ENCODE data around the gene CMTM5.

DNA sequence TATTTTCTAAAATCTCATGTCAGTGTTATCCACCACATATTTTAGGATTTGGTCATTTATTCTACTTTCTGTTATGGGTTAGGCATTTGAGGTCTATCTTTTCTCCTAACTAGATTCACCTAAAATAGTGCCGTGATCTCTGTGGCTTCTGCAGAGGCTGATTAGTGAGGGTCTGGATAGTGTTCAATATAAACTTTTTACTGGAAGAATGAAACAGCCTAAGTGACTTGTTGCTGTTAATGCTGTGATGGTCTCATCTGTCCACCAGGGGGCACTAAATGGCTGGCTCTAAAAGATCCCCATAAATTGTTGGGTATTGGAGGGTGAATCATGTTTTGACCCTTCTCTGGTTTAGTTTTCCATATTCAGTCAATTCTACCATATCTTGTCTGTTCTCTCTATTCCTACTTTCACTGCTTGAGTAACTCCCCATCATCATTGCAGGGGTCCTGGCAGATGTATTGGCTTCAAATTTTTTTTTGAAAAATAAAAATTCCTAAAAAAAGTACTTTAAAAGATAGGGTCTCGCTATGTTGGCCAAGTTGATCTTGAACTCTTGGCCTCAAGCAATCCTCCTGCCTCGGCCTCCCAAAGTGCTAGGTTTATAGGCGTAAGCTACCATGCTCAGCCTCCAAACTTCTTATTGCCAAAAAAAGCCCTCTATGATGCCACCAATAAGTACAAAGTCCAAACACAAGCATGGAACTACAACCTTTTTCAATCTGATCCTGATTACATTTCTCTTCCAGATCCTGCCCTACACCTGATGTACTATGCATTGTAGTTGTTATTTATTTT lies 48.7 kb upstream of the CMTM5 start:
- no peak for TF ChIP-seq TAF1 (IDR thresholded peaks at IDR 0.05; ENCODE audit: borderline replicate concordance, insufficient read depth, low read length)
- TF ChIP-seq, protein P1, sequence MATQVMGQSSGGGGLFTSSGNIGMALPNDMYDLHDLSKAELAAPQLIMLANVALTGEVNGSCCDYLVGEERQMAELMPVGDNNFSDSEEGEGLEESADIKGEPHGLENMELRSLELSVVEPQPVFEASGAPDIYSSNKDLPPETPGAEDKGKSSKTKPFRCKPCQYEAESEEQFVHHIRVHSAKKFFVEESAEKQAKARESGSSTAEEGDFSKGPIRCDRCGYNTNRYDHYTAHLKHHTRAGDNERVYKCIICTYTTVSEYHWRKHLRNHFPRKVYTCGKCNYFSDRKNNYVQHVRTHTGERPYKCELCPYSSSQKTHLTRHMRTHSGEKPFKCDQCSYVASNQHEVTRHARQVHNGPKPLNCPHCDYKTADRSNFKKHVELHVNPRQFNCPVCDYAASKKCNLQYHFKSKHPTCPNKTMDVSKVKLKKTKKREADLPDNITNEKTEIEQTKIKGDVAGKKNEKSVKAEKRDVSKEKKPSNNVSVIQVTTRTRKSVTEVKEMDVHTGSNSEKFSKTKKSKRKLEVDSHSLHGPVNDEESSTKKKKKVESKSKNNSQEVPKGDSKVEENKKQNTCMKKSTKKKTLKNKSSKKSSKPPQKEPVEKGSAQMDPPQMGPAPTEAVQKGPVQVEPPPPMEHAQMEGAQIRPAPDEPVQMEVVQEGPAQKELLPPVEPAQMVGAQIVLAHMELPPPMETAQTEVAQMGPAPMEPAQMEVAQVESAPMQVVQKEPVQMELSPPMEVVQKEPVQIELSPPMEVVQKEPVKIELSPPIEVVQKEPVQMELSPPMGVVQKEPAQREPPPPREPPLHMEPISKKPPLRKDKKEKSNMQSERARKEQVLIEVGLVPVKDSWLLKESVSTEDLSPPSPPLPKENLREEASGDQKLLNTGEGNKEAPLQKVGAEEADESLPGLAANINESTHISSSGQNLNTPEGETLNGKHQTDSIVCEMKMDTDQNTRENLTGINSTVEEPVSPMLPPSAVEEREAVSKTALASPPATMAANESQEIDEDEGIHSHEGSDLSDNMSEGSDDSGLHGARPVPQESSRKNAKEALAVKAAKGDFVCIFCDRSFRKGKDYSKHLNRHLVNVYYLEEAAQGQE (IDR thresholded peaks at IDR 0.05; ENCODE audit: insufficient read depth in 1 of 2, low read depth in 2 of 2, low read length in 2 of 2): no peak
- TF ChIP-seq POLR2AphosphoS5 (IDR thresholded peaks at IDR 0.05; ENCODE audit: low read depth, low read length): no peak
- no peak for TF ChIP-seq FOXP2 (optimal IDR thresholded peaks at IDR 0.05; ENCODE audit: borderline replicate concordance, extremely low read depth, extremely low read length, insufficient read depth)

Data from PFSK-1 (cell line).